H1 (cell line): ENCODE results near the gene VSTM2L. TPM values are rescaled to one million over a fixed set of nuclear protein-coding genes. Genes with fewer than 3 reads are reported as not detected.

ENCODE experiments used
- ATF2 ChIP-seq: IDR thresholded peaks from 2 replicates; pipeline ENCODE4 v1.6.1; 2012; ENCODE audit warnings: low read length, inconsistent platforms
- ATF3 ChIP-seq: IDR thresholded peaks from 2 replicates; pipeline ENCODE4 v1.6.1; 2011; ENCODE audit warnings: low read depth, mild to moderate bottlenecking, low read length; ENCODE audit not compliant: insufficient read depth
- RXRA ChIP-seq: IDR thresholded peaks from 2 replicates; pipeline ENCODE4 v1.6.1; 2011; ENCODE audit warnings: low read depth, mild to moderate bottlenecking, low read length, moderate library complexity; ENCODE audit not compliant: insufficient read depth
- polyA plus RNA-seq, 7 experiments: library from polyadenylated mRNA; depleted of rRNA in 3 of 7; stranded (reverse) in 5 of 7; unstranded in 2 of 7; fragments of >200 nt in 5 of 7; fragments of 200-250 nt in 2 of 7; gene quantifications; 1 replicate in 5 of 7; 2 replicates in 1 of 7; 4 replicates in 1 of 7; pipeline versions ENCODE4 v1.2.1 to v1.2.3, GENCODE V29; 2011 to 2013; ENCODE audit warnings: missing spikeins in 2 of 7, mixed read lengths in 2 of 7
- total RNA-seq: library from RNA; stranded (reverse); fragmentation: NEBNext Ultra II Directional; extraction: Animal tissue kit (Norgen Biotek cat#: 25700); gene quantifications from 2 replicates; pipeline ENCODE4 v1.2.1, GENCODE V29; 2021

VSTM2L gene
- total and polyA plus RNA-seq, 2 of the 8 experiments (the other 6 are each of a cell fraction or from before 2014, with no cell fraction given): 1.3 to 3.2 TPM

GRCh38 chr20:37979021-37979985 is 76.4 kb downstream of the VSTM2L start (continued):
- no peak for TF ChIP-seq ATF2
- no peak for TF ChIP-seq RXRA
- no peak for TF ChIP-seq ATF3
